PC-3 (cell line): Measurements from ENCODE around the gene SMIM44.

Experiments
- CTCF ChIP-seq: fragments of 300-600 bp; sonication (generic); conservative IDR thresholded peaks from 2 replicates; pipeline ENCODE4 v1.5.1; 2017; ENCODE audit warnings: antibody characterized with exemption, low read depth, mild to moderate bottlenecking, low read length
- EZH2 ChIP-seq: fragments of 300-600 bp; sonication (generic); IDR thresholded peaks from one replicate; pipeline ENCODE4 v1.6.1; 2017; ENCODE audit warnings: antibody characterized with exemption, mild to moderate bottlenecking, low read length; ENCODE audit not compliant: unreplicated experiment
- EZH2phosphoT487 ChIP-seq: fragments of 300-600 bp; sonication (generic); IDR thresholded peaks from 2 replicates; pipeline ENCODE4 v1.6.1; 2018; ENCODE audit warnings: mild to moderate bottlenecking, antibody characterized with exemption, low read length, borderline replicate concordance

- TF ChIP-seq CTCF (no peak), EZH2 (no peak), EZH2phosphoT487 (no peak)
These were observed 41.0 kb upstream of the SMIM44 start for GRCh38 chr19:3524078-3524842.
